22Rv1 (cell line): ENCODE results near the gene ADCY5.

Source experiments
- ZFX ChIP-seq: fragments of 450-650 bp; IDR thresholded peaks from 2 replicates; pipeline ENCODE4 v1.6.1; 2017; ENCODE audit warnings: antibody characterized with exemption, borderline replicate concordance
- TF ChIP-seq, protein P1 (sequence below): fragments of 450-650 bp; IDR thresholded peaks from 2 replicates; pipeline ENCODE4 v1.5.1; 2017; ENCODE audit warnings: mild to moderate bottlenecking

DNA sequence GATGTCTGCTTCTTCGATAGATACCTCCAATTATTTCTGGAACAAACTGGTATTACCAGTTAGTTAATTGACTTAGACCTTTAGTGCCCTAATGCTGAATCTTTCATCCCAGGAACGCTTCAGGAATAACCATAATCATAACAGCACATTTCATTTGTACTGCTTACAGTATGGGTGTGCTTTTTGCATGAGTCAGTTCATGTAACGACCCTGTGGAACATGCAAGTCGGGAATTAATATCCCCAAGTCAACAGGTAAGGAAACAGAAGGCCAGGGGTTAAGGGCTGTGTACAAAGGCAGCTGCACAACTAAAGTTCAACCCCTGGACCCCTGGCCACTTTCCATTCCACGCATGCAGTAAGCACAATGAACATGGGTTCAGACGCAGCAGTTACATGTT is 49.2 kb downstream of the ADCY5 start:
- TF ChIP-seq, protein P1, sequence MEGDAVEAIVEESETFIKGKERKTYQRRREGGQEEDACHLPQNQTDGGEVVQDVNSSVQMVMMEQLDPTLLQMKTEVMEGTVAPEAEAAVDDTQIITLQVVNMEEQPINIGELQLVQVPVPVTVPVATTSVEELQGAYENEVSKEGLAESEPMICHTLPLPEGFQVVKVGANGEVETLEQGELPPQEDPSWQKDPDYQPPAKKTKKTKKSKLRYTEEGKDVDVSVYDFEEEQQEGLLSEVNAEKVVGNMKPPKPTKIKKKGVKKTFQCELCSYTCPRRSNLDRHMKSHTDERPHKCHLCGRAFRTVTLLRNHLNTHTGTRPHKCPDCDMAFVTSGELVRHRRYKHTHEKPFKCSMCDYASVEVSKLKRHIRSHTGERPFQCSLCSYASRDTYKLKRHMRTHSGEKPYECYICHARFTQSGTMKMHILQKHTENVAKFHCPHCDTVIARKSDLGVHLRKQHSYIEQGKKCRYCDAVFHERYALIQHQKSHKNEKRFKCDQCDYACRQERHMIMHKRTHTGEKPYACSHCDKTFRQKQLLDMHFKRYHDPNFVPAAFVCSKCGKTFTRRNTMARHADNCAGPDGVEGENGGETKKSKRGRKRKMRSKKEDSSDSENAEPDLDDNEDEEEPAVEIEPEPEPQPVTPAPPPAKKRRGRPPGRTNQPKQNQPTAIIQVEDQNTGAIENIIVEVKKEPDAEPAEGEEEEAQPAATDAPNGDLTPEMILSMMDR = no peak
- no peak for TF ChIP-seq ZFX
